Astrocyte (in vitro differentiated cells and primary cell): ENCODE measurements around the gene KIF26B. TPM values are rescaled to one million over a fixed set of nuclear protein-coding genes. Genes with fewer than 3 reads are reported as not detected.
A peak's percentile ranks its signal among the peaks of the same experiment; 100 is the strongest.

Source experiments
- DNase-seq: peaks from one replicate; pipeline ENCODE4 v3.0.0-alpha.2; 2010; ENCODE audit warnings: low read depth
- FAIRE-seq: peaks from 2 replicates; lab custom pipeline; 2011; peaks lifted over from hg19 to GRCh38; lab: Jason Lieb, UNC
- H2AFZ ChIP-seq: 2 replicates; pipeline ENCODE4 v1.6.0; 2012; ENCODE audit warnings: low read depth, low read length, inconsistent platforms
- H3K27ac ChIP-seq: 2 replicates; pipeline ENCODE4 v1.5.1; 2011; ENCODE audit warnings: low read depth, low read length, inconsistent platforms
- H3K27me3 ChIP-seq: 2 replicates; pipeline ENCODE4 v1.6.0; 2011; ENCODE audit warnings: low read length, inconsistent platforms; ENCODE audit not compliant: insufficient read depth
- H3K36me3 ChIP-seq: 2 replicates; pipeline ENCODE4 v1.5.1; 2011; ENCODE audit warnings: low read length, inconsistent platforms; ENCODE audit not compliant: insufficient read depth
- H3K4me1 ChIP-seq: 2 replicates; pipeline ENCODE4 v1.5.1; 2011; ENCODE audit warnings: low read length, inconsistent platforms; ENCODE audit not compliant: insufficient read depth
- H3K4me2 ChIP-seq: 2 replicates; pipeline ENCODE4 v1.6.0; 2012; ENCODE audit warnings: low read length, inconsistent platforms
- H3K4me3 ChIP-seq: 2 replicates; pipeline ENCODE4 v1.5.1; 2011; ENCODE audit warnings: low read depth, mild to moderate bottlenecking, low read length, inconsistent platforms; ENCODE audit not compliant: insufficient read depth
- H3K79me2 ChIP-seq: 2 replicates; pipeline ENCODE4 v1.6.0; 2012; ENCODE audit warnings: mild to moderate bottlenecking, low read length, inconsistent platforms; ENCODE audit not compliant: insufficient read depth
- H3K9ac ChIP-seq: 2 replicates; pipeline ENCODE4 v1.6.0; 2012; ENCODE audit warnings: mild to moderate bottlenecking, low read length, inconsistent platforms
- H3K9me3 ChIP-seq: 2 replicates; pipeline ENCODE4 v1.5.1; 2012; ENCODE audit warnings: low read depth, mild to moderate bottlenecking, low read length, inconsistent platforms; ENCODE audit not compliant: insufficient read depth
- H4K20me1 ChIP-seq: 2 replicates; pipeline ENCODE4 v1.6.0; 2012; ENCODE audit warnings: low read length, inconsistent platforms; ENCODE audit not compliant: insufficient read depth
- H3K27ac Mint-ChIP-seq: one replicate; pipeline ENCODE4 v1.8.0; 2021; ENCODE audit warnings: mild to moderate bottlenecking, mixed read lengths; ENCODE audit not compliant: unreplicated experiment
- H3K27me3 Mint-ChIP-seq: one replicate; pipeline ENCODE4 v1.8.0; 2021; ENCODE audit warnings: low read depth, mixed read lengths; ENCODE audit not compliant: unreplicated experiment
- H3K36me3 Mint-ChIP-seq: one replicate; pipeline ENCODE4 v1.8.0; 2021; ENCODE audit warnings: low read depth, mixed read lengths; ENCODE audit not compliant: unreplicated experiment
- H3K4me1 Mint-ChIP-seq: one replicate; pipeline ENCODE4 v1.8.0; 2021; ENCODE audit warnings: low read depth, mixed read lengths; ENCODE audit not compliant: unreplicated experiment
- H3K4me3 Mint-ChIP-seq: one replicate; pipeline ENCODE4 v1.8.0; 2021; ENCODE audit warnings: mild to moderate bottlenecking, moderate library complexity, mixed read lengths; ENCODE audit not compliant: unreplicated experiment
- H3K9me3 Mint-ChIP-seq: one replicate; pipeline ENCODE4 v1.8.0; 2021; ENCODE audit warnings: mild to moderate bottlenecking, mixed read lengths; ENCODE audit not compliant: unreplicated experiment
- EZH2 ChIP-seq: IDR thresholded peaks from 2 replicates; pipeline ENCODE4 v1.6.1; 2012; ENCODE audit warnings: mild to moderate bottlenecking, low read length, inconsistent platforms; ENCODE audit not compliant: insufficient read depth
- total RNA-seq: library from RNA; stranded (reverse); gene quantifications from 2 replicates; pipeline ENCODE4 v1.2.1, GENCODE V29; 2021
- TF ChIP-seq, protein P1 (sequence below): IDR thresholded peaks from 2 replicates; pipeline ENCODE4 v1.5.1; 2011; ENCODE audit warnings: low read depth, mild to moderate bottlenecking, inconsistent platforms, low read length, moderate library complexity; ENCODE audit not compliant: insufficient read depth

Gene KIF26B
- total RNA-seq, 1 donor from 2014 or later = 6.8 TPM

DNA sequence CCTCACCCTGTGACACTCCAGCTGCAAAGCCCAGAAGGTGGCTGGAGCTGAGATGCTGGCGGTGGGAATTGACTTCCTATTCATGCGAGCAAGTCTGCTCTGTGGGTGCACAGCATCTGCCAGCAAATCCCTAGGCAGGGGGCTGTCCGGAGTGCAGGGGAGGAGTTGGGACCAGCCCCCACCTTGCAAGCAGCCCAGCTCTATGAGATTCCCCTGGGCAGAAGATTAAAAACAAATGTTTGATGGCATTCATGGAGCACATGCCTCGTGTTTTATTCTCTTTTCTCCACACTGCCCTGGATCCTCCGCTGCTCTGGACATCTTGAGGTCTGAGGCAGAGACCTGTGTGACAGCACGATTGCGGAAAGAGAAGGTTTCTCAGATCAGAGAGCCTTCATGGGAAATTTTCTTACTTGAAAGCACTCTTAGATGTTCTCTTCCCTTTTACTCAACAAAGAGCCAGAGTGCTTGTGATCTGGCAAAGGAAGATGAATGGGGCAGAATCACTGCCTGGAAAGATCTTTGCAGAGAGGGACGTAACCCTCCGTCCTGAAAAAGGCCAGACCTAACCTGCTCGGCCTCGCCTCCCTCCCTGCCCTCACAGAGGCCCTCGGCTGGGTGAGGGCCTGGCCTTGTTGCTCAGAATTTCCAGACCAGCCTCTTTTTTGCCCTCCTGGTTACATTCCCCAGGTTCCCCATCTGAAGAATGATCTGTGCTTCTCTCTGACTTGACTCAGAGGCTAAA is 597.1 kb downstream of the KIF26B start:
- Mint-ChIP-seq H3K27ac (peak overlapping the region; percentile 100), H3K4me1 (peaks cover 55% of the 10 kb centered on the region), H3K4me3 (peak overlapping the region; percentile 29), H3K27me3 (no peaks in the 10 kb centered on the region), H3K9me3 (peaks cover 4% of the 10 kb centered on the region), H3K36me3 (peaks cover 22% of the 10 kb centered on the region)
- Histone ChIP-seq H3K36me3 (no peaks in the 10 kb centered on the region), H3K27me3 (no peaks in the 10 kb centered on the region), H3K79me2 (no peaks in the 10 kb centered on the region), H3K4me2 (peak overlapping the region; percentile 34), H4K20me1 (no peaks in the 10 kb centered on the region), H3K9ac (no peak overlapping the region), H3K27ac (no peak overlapping the region), H3K4me3 (no peak overlapping the region), H3K9me3 (no peaks in the 10 kb centered on the region), H3K4me1 (peaks cover 11% of the 10 kb centered on the region), H2AFZ (no peak overlapping the region)
- FAIRE-seq = no peak
- TF ChIP-seq, protein P1, sequence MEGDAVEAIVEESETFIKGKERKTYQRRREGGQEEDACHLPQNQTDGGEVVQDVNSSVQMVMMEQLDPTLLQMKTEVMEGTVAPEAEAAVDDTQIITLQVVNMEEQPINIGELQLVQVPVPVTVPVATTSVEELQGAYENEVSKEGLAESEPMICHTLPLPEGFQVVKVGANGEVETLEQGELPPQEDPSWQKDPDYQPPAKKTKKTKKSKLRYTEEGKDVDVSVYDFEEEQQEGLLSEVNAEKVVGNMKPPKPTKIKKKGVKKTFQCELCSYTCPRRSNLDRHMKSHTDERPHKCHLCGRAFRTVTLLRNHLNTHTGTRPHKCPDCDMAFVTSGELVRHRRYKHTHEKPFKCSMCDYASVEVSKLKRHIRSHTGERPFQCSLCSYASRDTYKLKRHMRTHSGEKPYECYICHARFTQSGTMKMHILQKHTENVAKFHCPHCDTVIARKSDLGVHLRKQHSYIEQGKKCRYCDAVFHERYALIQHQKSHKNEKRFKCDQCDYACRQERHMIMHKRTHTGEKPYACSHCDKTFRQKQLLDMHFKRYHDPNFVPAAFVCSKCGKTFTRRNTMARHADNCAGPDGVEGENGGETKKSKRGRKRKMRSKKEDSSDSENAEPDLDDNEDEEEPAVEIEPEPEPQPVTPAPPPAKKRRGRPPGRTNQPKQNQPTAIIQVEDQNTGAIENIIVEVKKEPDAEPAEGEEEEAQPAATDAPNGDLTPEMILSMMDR = no peak
- no peak for TF ChIP-seq EZH2
- peak; percentile 61 for DNase-seq

DNA sequence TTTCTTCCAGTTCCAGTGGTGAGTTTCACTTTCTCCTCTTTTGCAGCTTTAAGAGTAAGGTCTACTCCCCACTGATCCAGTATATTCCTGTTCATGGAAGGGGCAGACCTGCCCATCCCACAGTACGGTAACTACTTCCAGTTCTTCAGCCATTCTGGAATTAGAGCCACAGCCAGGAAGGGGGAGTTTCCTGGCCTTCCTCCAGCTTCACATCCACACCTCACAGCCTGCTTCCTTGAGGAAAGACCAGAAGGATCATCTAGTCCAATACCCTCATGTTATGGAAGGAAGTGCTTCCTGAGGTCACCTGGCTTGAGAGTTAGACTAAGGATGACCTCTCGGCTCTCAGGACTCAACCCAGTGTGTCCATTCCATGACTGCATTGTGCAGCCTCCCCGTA is 597.8 kb downstream of the KIF26B start:
- no peak overlapping the region for H3K9ac ChIP-seq
- no peaks in the 10 kb centered on the region for H4K20me1 ChIP-seq
- Mint-ChIP-seq H3K27me3 (no peaks in the 10 kb centered on the region), H3K27ac (peak overlapping the region; percentile 100), H3K4me1 (peaks cover 54% of the 10 kb centered on the region), H3K9me3 (no peaks in the 10 kb centered on the region), H3K4me3 (peak overlapping the region; percentile 29), H3K36me3 (peaks cover 19% of the 10 kb centered on the region)
- no peaks in the 10 kb centered on the region for H3K36me3 ChIP-seq
- no peak overlapping the region for H3K4me3 ChIP-seq
- FAIRE-seq (no peak), DNase-seq (no peak)
- peaks cover 11% of the 10 kb centered on the region for H3K4me1 ChIP-seq
- H2AFZ ChIP-seq = no peak overlapping the region
- H3K27ac ChIP-seq = no peak overlapping the region
- no peaks in the 10 kb centered on the region for H3K79me2 ChIP-seq
- H3K4me2 ChIP-seq = no peak overlapping the region
- H3K9me3 ChIP-seq = no peaks in the 10 kb centered on the region
- no peaks in the 10 kb centered on the region for H3K27me3 ChIP-seq
- TF ChIP-seq, protein P1 = no peak
- no peak for TF ChIP-seq EZH2

GRCh38 chr1:245753807-245754206 is 599.0 kb downstream of the KIF26B start:
- Histone ChIP-seq H3K79me2 (no peaks in the 10 kb centered on the region), H3K4me1 (peaks cover 11% of the 10 kb centered on the region), H3K9me3 (no peaks in the 10 kb centered on the region), H4K20me1 (no peaks in the 10 kb centered on the region), H2AFZ (no peak overlapping the region), H3K9ac (no peak overlapping the region), H3K27me3 (no peaks in the 10 kb centered on the region), H3K27ac (no peak overlapping the region), H3K4me3 (no peak overlapping the region), H3K4me2 (no peak overlapping the region), H3K36me3 (no peaks in the 10 kb centered on the region)
- TF ChIP-seq EZH2 = no peak
- Mint-ChIP-seq H3K9me3 (no peaks in the 10 kb centered on the region), H3K27ac (no peak overlapping the region), H3K36me3 (peaks cover 15% of the 10 kb centered on the region), H3K4me3 (no peak overlapping the region), H3K27me3 (no peaks in the 10 kb centered on the region), H3K4me1 (peaks cover 44% of the 10 kb centered on the region)
- no peak for DNase-seq
- FAIRE-seq = no peak
